K562 (cell line): ENCODE results near the gene IL4I1. TPM values are rescaled to one million over a fixed set of nuclear protein-coding genes. Genes with fewer than 3 reads are reported as not detected.

Experiments
- BRD4 ChIP-seq: fragments of 200-600 bp; sonication (generic); IDR thresholded peaks from 2 replicates; pipeline ENCODE4 v1.6.1; 2017; ENCODE audit warnings: inconsistent platforms
- CREB1 ChIP-seq, 2 experiments: sonication (generic) in 1 of 2; formaldehyde crosslinking in 1 of 2; IDR thresholded peaks; 2 replicates each; pipeline versions ENCODE4 v1.6.1 to v1.8.0; 2012 to 2022; ENCODE audit warnings: inconsistent platforms in 1 of 2, mild to moderate bottlenecking in 1 of 2, missing genetic modification reagents in 1 of 2, moderate library complexity in 1 of 2
- DMBX1 ChIP-seq: fragments of 250-450 bp; sonication (Bioruptor Pico); IDR thresholded peaks from 2 replicates; pipeline ENCODE4 v1.8.0; 2022; ENCODE audit warnings: inconsistent platforms, mild to moderate bottlenecking, moderate library complexity, borderline replicate concordance
- FOS ChIP-seq: IDR thresholded peaks from 3 replicates; pipeline ENCODE4 v1.6.1; 2011; ENCODE audit not compliant: insufficient read length; ENCODE audit errors: extremely low read depth
- FUS ChIP-seq: fragments of 200-400 bp; formaldehyde crosslinking; optimal IDR thresholded peaks from 2 replicates; pipeline ENCODE3; 2017; ENCODE audit warnings: low read depth, low read length
- GABPB1 ChIP-seq: sonication (generic); formaldehyde crosslinking; IDR thresholded peaks from 2 replicates; pipeline ENCODE4 v1.8.0; 2022; ENCODE audit warnings: mild to moderate bottlenecking, missing genetic modification reagents
- GATAD2B ChIP-seq: fragments of 450-650 bp; IDR thresholded peaks from 2 replicates; pipeline ENCODE4 v1.6.1; 2017; ENCODE audit warnings: mild to moderate bottlenecking, borderline replicate concordance
- GTF2E2 ChIP-seq: fragments of 200-800 bp; sonication (Bioruptor generic); IDR thresholded peaks from 2 replicates; pipeline ENCODE4 v1.6.1; 2016; ENCODE audit warnings: missing genetic modification characterization, missing compliant biosample characterization
- KLF16 ChIP-seq: IDR thresholded peaks from 2 replicates; pipeline ENCODE4 v1.6.1; 2016; ENCODE audit warnings: antibody characterized with exemption
- NFYB ChIP-seq: IDR thresholded peaks from 2 replicates; pipeline ENCODE4 v1.6.1; 2011; ENCODE audit warnings: mild to moderate bottlenecking, moderate library complexity; ENCODE audit not compliant: insufficient read length; ENCODE audit errors: extremely low read depth
- PHB2 ChIP-seq: fragments of 450-650 bp; IDR thresholded peaks from 2 replicates; pipeline ENCODE4 v1.6.1; 2017; ENCODE audit warnings: low read depth
- PYGO2 ChIP-seq: fragments of 450-650 bp; IDR thresholded peaks from 2 replicates; pipeline ENCODE4 v1.6.1; 2016; ENCODE audit warnings: mild to moderate bottlenecking, missing genetic modification characterization, moderate library complexity, missing compliant biosample characterization
- ZNF282 ChIP-seq: sonication (generic); formaldehyde crosslinking; IDR thresholded peaks from 2 replicates; pipeline ENCODE4 v1.8.1; 2023; ENCODE audit warnings: missing genetic modification reagents
- ZNF311 ChIP-seq: fragments of 250-450 bp; sonication (Bioruptor Pico); IDR thresholded peaks from 2 replicates; pipeline ENCODE4 v1.4.0; 2020; ENCODE audit warnings: mild to moderate bottlenecking, moderate library complexity
- polyA plus RNA-seq, 8 experiments: library from polyadenylated mRNA; depleted of rRNA in 4 of 8; stranded (reverse) in 5 of 8; unstranded in 3 of 8; fragments of >200 nt; fragmentation: Nextera tagmentation in 2 of 8; fragmentation: Illumina TruSeq in 1 of 8; extraction: Ambion mirVana in 2 of 8; extraction: Trizol in 1 of 8; gene quantifications; 2 replicates each; pipeline versions ENCODE4 v1.2.1 to v1.2.3, GENCODE V29; 2011 to 2014; ENCODE audit warnings: inconsistent platforms in 1 of 8, missing spikeins in 1 of 8
- total RNA-seq, 7 experiments: library from RNA; depleted of rRNA in 6 of 7; stranded (reverse); fragments of >200 nt in 6 of 7; fragmentation: Illumina TruSeq in 2 of 7; extraction: Trizol in 2 of 7; gene quantifications; 2 replicates each; pipeline versions ENCODE4 v1.2.1 to v1.2.3, GENCODE V29; 2011 to 2021; ENCODE audit warnings: low replicate concordance in 1 of 7
- TF ChIP-seq, protein P1 (sequence below): sonication (generic); formaldehyde crosslinking; IDR thresholded peaks from 2 replicates; pipeline ENCODE4 v1.4.0; 2020; ENCODE audit warnings: mild to moderate bottlenecking, missing genetic modification reagents
- TF ChIP-seq, protein P2 (sequence below): fragments of 450-650 bp; IDR thresholded peaks from 2 replicates; pipeline ENCODE4 v1.6.1; 2016; ENCODE audit warnings: antibody characterized with exemption
- TF ChIP-seq, protein P3 (sequence below): fragments of 250-450 bp; sonication (Bioruptor Pico); IDR thresholded peaks from 2 replicates; pipeline ENCODE4 v1.8.0; 2021; ENCODE audit warnings: moderate library complexity, mild to moderate bottlenecking, inconsistent platforms

Gene IL4I1
- total and polyA plus RNA-seq, 9 of the 15 experiments (the other 6 are each of a cell fraction or from before 2014, with no cell fraction given): 0.06 to 0.95 (median 0.43) TPM; not detected in 2

DNA sequence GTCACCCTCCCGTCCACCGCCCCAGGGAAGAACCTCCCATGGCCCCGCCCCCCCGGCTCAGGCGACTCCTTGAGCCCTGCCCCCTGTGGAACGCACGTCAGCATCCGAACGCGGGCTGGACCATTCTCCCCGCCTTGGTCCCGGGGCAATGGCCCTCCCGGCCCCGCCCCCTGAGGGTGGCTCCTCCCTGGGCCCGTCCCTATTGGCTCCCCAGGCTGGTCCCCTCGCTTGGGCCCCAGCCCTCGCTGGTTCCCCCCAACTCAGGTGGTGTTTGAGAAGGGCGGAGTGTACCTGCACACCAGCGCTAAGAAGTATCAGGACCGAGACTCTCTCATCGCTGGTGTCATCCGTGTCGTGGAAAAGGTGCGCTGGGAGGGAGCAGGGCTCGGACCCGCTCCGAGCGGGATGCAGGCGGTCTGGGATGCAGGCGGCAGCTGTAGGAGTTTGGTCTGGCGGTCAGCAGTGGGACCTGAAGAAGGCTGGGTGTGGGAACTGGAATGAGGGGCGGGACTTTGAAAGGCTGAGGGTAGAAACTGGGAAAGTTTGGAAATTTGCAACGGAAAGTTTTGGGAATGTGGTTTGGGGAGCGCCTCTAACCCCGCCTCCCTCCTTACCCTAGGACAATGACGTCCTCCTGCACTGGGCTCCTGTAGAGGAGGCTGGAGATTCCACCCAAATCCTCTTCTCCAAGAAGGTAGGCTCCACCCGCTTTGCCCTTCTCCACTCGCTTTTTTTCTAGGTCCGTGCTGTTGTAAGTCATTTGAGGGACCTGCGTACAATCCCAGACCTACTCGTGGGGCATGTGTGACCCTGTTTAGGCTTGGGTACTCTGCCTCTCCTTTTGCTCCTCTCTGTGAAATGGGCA, 18.6 kb downstream of the IL4I1 start (continued):
- TF ChIP-seq DMBX1 (CRISPR knock-in tag): no peak
- TF ChIP-seq GABPB1: no peak
- TF ChIP-seq, protein P1, sequence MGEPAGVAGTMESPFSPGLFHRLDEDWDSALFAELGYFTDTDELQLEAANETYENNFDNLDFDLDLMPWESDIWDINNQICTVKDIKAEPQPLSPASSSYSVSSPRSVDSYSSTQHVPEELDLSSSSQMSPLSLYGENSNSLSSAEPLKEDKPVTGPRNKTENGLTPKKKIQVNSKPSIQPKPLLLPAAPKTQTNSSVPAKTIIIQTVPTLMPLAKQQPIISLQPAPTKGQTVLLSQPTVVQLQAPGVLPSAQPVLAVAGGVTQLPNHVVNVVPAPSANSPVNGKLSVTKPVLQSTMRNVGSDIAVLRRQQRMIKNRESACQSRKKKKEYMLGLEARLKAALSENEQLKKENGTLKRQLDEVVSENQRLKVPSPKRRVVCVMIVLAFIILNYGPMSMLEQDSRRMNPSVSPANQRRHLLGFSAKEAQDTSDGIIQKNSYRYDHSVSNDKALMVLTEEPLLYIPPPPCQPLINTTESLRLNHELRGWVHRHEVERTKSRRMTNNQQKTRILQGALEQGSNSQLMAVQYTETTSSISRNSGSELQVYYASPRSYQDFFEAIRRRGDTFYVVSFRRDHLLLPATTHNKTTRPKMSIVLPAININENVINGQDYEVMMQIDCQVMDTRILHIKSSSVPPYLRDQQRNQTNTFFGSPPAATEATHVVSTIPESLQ (CRISPR knock-in tag): no peak
- no peak for TF ChIP-seq ZNF311 (CRISPR knock-in tag)
- TF ChIP-seq, protein P2, sequence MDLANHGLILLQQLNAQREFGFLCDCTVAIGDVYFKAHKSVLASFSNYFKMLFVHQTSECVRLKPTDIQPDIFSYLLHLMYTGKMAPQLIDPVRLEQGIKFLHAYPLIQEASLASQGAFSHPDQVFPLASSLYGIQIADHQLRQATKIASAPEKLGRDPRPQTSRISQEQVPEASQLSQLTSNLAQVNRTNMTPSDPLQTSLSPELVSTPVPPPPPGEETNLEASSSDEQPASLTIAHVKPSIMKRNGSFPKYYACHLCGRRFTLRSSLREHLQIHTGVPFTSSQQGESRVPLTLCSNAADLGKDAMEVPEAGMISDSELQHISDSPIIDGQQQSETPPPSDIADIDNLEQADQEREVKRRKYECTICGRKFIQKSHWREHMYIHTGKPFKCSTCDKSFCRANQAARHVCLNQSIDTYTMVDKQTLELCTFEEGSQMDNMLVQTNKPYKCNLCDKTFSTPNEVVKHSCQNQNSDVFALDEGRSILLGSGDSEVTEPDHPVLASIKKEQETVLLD: no peak
- no peak for TF ChIP-seq BRD4
- TF ChIP-seq, protein P3, sequence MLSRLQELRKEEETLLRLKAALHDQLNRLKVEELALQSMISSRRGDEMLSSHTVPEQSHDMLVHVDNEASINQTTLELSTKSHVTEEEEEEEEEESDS (CRISPR knock-in tag): no peak
- no peak for TF ChIP-seq PYGO2 (tag)
- no peak for TF ChIP-seq KLF16
- TF ChIP-seq PHB2: no peak
- TF ChIP-seq ZNF282 (CRISPR knock-in tag): no peak
- TF ChIP-seq GATAD2B: no peak
- no peak for TF ChIP-seq NFYB
- TF ChIP-seq CREB1 (IDR thresholded peaks at IDR 0.05): no peak
- TF ChIP-seq CREB1 (CRISPR knock-in tag; IDR thresholded peaks at IDR 0.05): no peak
- no peak for TF ChIP-seq FUS
- TF ChIP-seq GTF2E2 (tag): no peak; the same call in 1 of the 2 replicates
- TF ChIP-seq FOS: no peak
